Effector CD8-positive, alpha-beta T cell (primary cell): ENCODE results near the gene BPIFB3.

Experiments used
- DNase-seq: peaks from one replicate; lab custom pipeline; 2025; lab: John Stamatoyannopoulos, UW
- total RNA-seq, 4 experiments: gene quantifications; one replicate each; lab custom pipeline; 2026; lab: John Stamatoyannopoulos, UW

BPIFB3 gene
- total RNA-seq: 0 reads per million in 4 experiments

- DNase-seq: no peak
These were observed at the start of gene BPIFB3 for GRCh38 chr20:33053291-33054106. Gene BPIFB3 (plus strand): TSS chr20:33053903. CDS start chr20:33055436, 1,533 bp downstream.

GRCh38 chr20:33004141-33004751, 49.5 kb upstream of the BPIFB3 start, which contains the start of gene SUN5:
Gene SUN5 (minus strand): TSS chr20:33004433. CDS start chr20:33004340, 93 bp downstream.
- no peak for DNase-seq

- DNase-seq: no peak
These were observed 48.6 kb upstream of the BPIFB3 start for GRCh38 chr20:33005132-33005566.

GRCh38 chr20:33005908-33006775, 47.6 kb upstream of the BPIFB3 start:
- no peak for DNase-seq

GRCh38 chr20:33006776-33007375, 46.8 kb upstream of the BPIFB3 start:
- DNase-seq: no peak

- DNase-seq: no peak
These were observed 46.0 kb upstream of the BPIFB3 start, which contains the start of gene BPIFB2 for GRCh38 chr20:33007376-33008335. Gene BPIFB2 (plus strand): TSS chr20:33007704. CDS start chr20:33008575, 871 bp downstream.

GRCh38 chr20:33008336-33009213, 45.1 kb upstream of the BPIFB3 start:
- DNase-seq: no peak

- no peak for DNase-seq
These were observed 44.2 kb upstream of the BPIFB3 start for GRCh38 chr20:33009214-33010132.

- no peak for DNase-seq
These were observed 43.6 kb upstream of the BPIFB3 start for GRCh38 chr20:33010133-33010504.

GRCh38 chr20:33010674-33011449, 42.8 kb upstream of the BPIFB3 start:
- DNase-seq: no peak

- no peak for DNase-seq
These were observed 41.1 kb upstream of the BPIFB3 start for GRCh38 chr20:33012327-33013189.

- DNase-seq: no peak
These were observed 39.9 kb upstream of the BPIFB3 start for GRCh38 chr20:33013701-33014326.

GRCh38 chr20:33014336-33015113, 39.2 kb upstream of the BPIFB3 start:
- DNase-seq: no peak

- no peak for DNase-seq
These were observed 38.6 kb upstream of the BPIFB3 start for GRCh38 chr20:33015114-33015484.
